HUES6 (cell line): ENCODE measurements around the gene TNIP1.
A peak's percentile ranks its signal among the peaks of the same experiment; 100 is the strongest.

ENCODE experiments used
- H3K27ac ChIP-seq: 2 replicates; pipeline ENCODE4 v1.7.0; 2013; ENCODE audit warnings: low read depth, mild to moderate bottlenecking, low read length, inconsistent platforms
- H3K27me3 ChIP-seq: 2 replicates; pipeline ENCODE4 v1.6.1; 2013; ENCODE audit warnings: low read length; ENCODE audit not compliant: control insufficient read depth, insufficient read depth
- H3K36me3 ChIP-seq: 2 replicates; pipeline ENCODE4 v1.6.1; 2013; ENCODE audit warnings: low read length; ENCODE audit not compliant: control insufficient read depth, insufficient read depth
- H3K4me1 ChIP-seq: 2 replicates; pipeline ENCODE4 v1.6.1; 2013; ENCODE audit warnings: low read length; ENCODE audit not compliant: control insufficient read depth, insufficient read depth
- H3K4me3 ChIP-seq: 2 replicates; pipeline ENCODE4 v1.5.1; 2013; ENCODE audit warnings: low read depth, low read length
- H3K9ac ChIP-seq: one replicate; pipeline ENCODE4 v1.6.1; 2013; ENCODE audit warnings: mild to moderate bottlenecking, low read length
- H3K9me3 ChIP-seq: 2 replicates; pipeline ENCODE4 v1.6.1; 2013; ENCODE audit warnings: low read depth, low read length; ENCODE audit not compliant: control insufficient read depth, insufficient read depth

Gene TNIP1

GRCh38 chr5:151082282-151082902 lies 1.6 kb upstream of the TNIP1 start:
- peaks cover 7% of the 10 kb centered on the region for H3K4me1 ChIP-seq
- H3K27ac ChIP-seq: no peak overlapping the region
- H3K27me3 ChIP-seq: no peaks in the 10 kb centered on the region
- H3K9me3 ChIP-seq: no peaks in the 10 kb centered on the region
- no peak overlapping the region for H3K4me3 ChIP-seq
- no peak overlapping the region for H3K9ac ChIP-seq
- no peaks in the 10 kb centered on the region for H3K36me3 ChIP-seq

DNA sequence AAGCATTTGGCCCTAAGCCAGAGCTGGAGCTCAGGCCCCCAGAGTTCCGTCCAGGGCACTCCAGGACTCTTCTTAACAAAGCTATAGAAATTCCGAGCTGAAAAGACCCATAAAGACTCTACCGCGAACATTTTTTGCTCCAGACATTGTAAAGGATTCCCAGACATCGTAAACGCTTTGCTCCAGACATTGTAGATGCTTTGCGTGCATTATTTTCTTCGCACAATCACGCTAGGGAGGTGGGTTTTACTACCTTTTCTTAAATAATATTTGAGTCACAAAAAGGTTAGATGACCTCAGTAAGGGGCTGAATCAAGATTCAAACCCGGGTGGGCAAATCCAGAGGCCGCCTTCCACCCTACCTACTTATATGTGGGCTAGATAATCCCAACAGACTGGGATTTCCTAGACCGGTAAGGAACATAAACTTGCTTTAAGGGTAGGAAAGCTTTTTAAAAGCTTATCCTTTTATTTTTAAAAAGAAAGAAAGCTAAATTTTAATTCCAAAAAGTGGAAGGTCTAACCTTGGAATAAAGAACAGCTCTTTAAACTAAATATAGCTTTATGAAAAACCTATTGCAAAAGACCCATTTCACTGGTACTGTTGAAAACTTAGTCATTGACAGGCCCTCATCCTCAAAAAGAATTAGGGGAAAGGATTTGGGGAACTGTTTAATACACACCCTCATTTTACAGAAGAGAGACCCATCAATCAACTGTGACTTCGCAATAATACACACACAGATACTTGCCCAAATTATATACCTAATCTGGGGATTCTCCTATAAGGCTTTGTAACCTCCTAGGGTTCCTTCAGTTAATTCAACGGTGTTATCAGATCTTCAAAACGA lies 822 bp upstream of the TNIP1 start:
- no peaks in the 10 kb centered on the region for H3K36me3 ChIP-seq
- peak overlapping the region; percentile 94 for H3K9ac ChIP-seq
- peak overlapping the region; percentile 78; the same call in 1 of the 2 replicates for H3K27ac ChIP-seq
- H3K4me3 ChIP-seq: peak overlapping the region; percentile 82
- no peaks in the 10 kb centered on the region for H3K27me3 ChIP-seq
- H3K9me3 ChIP-seq: no peaks in the 10 kb centered on the region
- peaks cover 5% of the 10 kb centered on the region for H3K4me1 ChIP-seq

GRCh38 chr5:151079838-151080612 lies 809 bp downstream of the TNIP1 start:
- Histone ChIP-seq H3K27me3 (no peaks in the 10 kb centered on the region), H3K4me1 (peaks cover 5% of the 10 kb centered on the region), H3K27ac (peak overlapping the region; percentile 78; the same call in 1 of the 2 replicates), H3K4me3 (peak overlapping the region; percentile 82), H3K9ac (peak overlapping the region; percentile 94), H3K9me3 (no peaks in the 10 kb centered on the region), H3K36me3 (no peaks in the 10 kb centered on the region)

DNA sequence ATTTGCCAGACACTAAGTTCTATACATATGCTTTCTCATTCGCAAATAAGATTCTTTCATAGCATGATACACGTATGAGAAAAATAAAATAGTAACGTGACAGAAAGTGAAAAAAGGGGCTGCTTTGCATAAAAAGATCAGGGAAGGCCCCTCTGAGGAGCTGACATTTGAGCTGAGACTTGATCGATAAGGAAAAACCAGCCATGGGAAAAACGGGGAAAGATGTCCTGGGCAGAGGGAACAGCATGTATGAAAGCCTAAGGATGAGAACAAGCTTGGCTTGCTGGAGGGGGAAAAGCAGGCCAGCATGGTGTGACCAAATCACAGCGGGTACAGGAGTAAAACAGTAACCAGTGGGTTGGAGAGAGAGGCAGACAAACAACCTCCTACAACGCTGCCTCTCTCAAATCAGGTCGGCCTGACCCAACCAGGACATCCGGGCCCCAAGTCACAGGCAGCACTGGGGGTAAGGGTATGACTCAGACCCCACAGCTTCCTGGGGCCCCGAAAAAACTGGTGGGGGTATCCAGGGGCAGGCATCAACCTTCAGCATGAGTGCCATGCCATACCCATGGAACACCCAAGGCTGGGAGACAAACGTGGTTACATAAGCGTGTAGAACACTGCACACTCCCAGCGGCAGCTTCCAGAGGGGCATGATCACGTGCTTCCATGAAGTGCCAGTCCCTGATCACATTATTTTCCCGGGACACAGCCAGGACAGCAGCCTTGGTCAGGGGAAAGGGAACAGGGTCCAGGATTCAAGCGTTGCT lies 2.2 kb downstream of the TNIP1 start:
- no peak overlapping the region for H3K9ac ChIP-seq
- H3K4me1 ChIP-seq: peaks cover 5% of the 10 kb centered on the region; the same call in 1 of the 2 replicates
- no peaks in the 10 kb centered on the region for H3K9me3 ChIP-seq
- no peaks in the 10 kb centered on the region for H3K36me3 ChIP-seq
- no peaks in the 10 kb centered on the region for H3K27me3 ChIP-seq
- H3K4me3 ChIP-seq: no peak overlapping the region
- no peak overlapping the region for H3K27ac ChIP-seq

DNA sequence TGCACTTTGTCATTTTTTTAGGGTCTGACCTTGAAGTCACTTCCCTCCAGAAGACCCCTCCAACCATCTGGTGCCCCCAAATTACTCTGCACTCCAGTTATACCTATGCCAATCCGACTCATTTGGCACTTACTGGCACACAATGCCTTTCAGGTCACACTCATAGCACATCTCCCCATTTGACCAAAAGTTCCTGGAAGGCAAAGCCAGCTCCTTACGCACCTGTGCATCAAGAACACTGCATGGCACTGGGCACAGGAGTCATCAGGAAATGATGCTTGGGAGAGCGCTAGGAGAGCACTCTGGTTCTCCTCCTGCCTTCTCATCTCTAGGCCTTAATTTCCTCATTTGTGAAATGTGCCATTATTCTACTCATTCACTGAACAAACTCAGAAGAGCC lies 2.9 kb downstream of the TNIP1 start:
- Histone ChIP-seq H3K4me1 (peaks cover 5% of the 10 kb centered on the region; the same call in 1 of the 2 replicates), H3K9me3 (peaks cover 3% of the 10 kb centered on the region; the same call in 1 of the 2 replicates), H3K36me3 (no peaks in the 10 kb centered on the region), H3K27me3 (no peaks in the 10 kb centered on the region), H3K4me3 (no peak overlapping the region), H3K9ac (no peak overlapping the region), H3K27ac (no peak overlapping the region)

- Histone ChIP-seq H3K27me3 (no peaks in the 10 kb centered on the region), H3K9ac (no peak overlapping the region), H3K9me3 (peaks cover 3% of the 10 kb centered on the region; the same call in 1 of the 2 replicates), H3K27ac (no peak overlapping the region), H3K4me3 (no peak overlapping the region), H3K36me3 (no peaks in the 10 kb centered on the region), H3K4me1 (peaks cover 5% of the 10 kb centered on the region; the same call in 1 of the 2 replicates)
Observed at GRCh38 chr5:151077419-151077818, 3.4 kb downstream of the TNIP1 start.

- Histone ChIP-seq H3K27ac (no peak overlapping the region), H3K9me3 (peaks cover 3% of the 10 kb centered on the region; the same call in 1 of the 2 replicates), H3K36me3 (no peaks in the 10 kb centered on the region), H3K9ac (no peak overlapping the region), H3K4me1 (peaks cover 5% of the 10 kb centered on the region), H3K27me3 (no peaks in the 10 kb centered on the region), H3K4me3 (no peak overlapping the region)
Observed at GRCh38 chr5:151076616-151077015, 4.2 kb downstream of the TNIP1 start.

DNA sequence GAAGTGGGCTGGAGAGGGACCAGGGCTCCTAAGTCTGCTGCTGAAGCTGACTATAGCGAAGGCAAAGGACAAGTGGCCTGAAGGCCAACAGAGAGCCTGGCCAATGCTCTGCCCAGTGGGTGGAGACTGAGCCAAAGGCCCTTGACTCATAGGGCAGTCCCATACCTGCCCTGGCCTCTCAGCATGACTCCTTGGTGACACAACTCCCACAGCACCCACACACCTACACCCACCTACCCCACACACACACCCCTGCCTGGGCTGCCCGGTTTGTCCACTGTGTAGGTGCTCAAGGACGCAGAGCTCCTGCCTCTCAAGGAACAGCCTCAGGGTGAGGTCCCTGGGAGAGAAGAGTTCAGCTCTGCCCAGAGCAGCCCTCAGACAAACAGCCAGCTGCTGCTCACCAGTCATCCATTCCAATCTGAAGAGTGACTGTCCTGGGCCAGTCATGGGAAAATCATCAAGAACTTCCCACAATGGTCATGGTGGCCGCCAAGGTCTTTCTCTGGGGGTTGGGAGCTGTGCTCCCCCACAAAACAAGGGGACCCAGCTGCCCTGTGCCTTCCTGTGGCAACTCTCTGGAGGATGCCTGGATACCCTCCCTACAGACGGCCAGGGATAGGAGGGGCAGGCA lies 5.0 kb downstream of the TNIP1 start:
- peaks cover 5% of the 10 kb centered on the region for H3K4me1 ChIP-seq
- no peaks in the 10 kb centered on the region for H3K36me3 ChIP-seq
- H3K9ac ChIP-seq: no peak overlapping the region
- H3K4me3 ChIP-seq: no peak overlapping the region
- no peaks in the 10 kb centered on the region for H3K27me3 ChIP-seq
- H3K27ac ChIP-seq: no peak overlapping the region
- H3K9me3 ChIP-seq: peaks cover 3% of the 10 kb centered on the region; the same call in 1 of the 2 replicates

DNA sequence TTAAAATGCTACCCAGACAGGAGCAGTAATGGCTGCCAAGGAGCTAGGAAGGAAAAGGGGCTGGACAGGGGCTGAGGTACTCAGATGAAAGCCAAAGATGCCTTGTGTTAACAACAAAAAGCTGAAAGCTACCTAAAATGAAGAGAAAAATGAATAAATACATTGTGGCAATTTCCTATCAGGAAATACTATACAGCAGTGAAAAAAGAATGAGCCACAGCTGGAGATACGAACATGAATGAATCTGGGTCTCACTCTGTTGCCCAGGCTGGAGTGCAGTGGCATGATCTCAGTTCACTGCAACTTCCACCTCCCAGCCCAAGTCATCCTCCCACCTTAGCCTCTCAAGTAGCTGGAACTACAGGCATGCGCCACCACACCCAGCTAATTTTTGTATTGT lies 6.3 kb downstream of the TNIP1 start:
- no peaks in the 10 kb centered on the region for H3K27me3 ChIP-seq
- H3K9ac ChIP-seq: no peak overlapping the region
- no peaks in the 10 kb centered on the region; the same call in 1 of the 2 replicates for H3K4me1 ChIP-seq
- no peaks in the 10 kb centered on the region for H3K36me3 ChIP-seq
- peaks cover 3% of the 10 kb centered on the region; the same call in 1 of the 2 replicates for H3K9me3 ChIP-seq
- H3K27ac ChIP-seq: no peak overlapping the region
- H3K4me3 ChIP-seq: no peak overlapping the region

DNA sequence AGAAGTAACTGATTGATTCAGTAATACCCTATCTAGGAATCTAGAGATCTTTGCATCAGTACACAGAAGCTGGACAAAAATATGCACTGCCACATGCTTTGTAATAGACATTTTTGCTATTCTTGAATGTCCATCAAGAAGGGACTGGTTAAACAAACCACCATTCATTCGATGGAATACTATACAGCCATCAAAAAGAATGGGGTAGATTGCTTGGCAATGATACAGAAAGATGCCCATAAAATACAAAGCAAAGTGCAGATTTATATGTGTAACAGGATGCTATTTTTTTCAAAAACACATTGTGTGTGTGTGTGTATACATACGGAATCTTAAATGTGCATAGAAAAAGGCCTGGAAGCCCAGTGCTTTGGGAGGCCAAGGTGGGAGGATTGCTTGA lies 7.6 kb downstream of the TNIP1 start:
- Histone ChIP-seq H3K9ac (no peak overlapping the region), H3K27me3 (no peaks in the 10 kb centered on the region), H3K4me3 (no peak overlapping the region), H3K27ac (no peak overlapping the region), H3K4me1 (no peaks in the 10 kb centered on the region; the same call in 1 of the 2 replicates), H3K36me3 (no peaks in the 10 kb centered on the region), H3K9me3 (peaks cover 3% of the 10 kb centered on the region; the same call in 1 of the 2 replicates)
